ENCODE measurements around the gene FERMT3. TPM values are rescaled to one million over a fixed set of nuclear protein-coding genes. Genes with fewer than 3 reads are reported as not detected.

The FERMT3 gene
- total and polyA plus RNA-seq, 4 donors = 3.4 to 47.2 (median 9.7) TPM

DNA sequence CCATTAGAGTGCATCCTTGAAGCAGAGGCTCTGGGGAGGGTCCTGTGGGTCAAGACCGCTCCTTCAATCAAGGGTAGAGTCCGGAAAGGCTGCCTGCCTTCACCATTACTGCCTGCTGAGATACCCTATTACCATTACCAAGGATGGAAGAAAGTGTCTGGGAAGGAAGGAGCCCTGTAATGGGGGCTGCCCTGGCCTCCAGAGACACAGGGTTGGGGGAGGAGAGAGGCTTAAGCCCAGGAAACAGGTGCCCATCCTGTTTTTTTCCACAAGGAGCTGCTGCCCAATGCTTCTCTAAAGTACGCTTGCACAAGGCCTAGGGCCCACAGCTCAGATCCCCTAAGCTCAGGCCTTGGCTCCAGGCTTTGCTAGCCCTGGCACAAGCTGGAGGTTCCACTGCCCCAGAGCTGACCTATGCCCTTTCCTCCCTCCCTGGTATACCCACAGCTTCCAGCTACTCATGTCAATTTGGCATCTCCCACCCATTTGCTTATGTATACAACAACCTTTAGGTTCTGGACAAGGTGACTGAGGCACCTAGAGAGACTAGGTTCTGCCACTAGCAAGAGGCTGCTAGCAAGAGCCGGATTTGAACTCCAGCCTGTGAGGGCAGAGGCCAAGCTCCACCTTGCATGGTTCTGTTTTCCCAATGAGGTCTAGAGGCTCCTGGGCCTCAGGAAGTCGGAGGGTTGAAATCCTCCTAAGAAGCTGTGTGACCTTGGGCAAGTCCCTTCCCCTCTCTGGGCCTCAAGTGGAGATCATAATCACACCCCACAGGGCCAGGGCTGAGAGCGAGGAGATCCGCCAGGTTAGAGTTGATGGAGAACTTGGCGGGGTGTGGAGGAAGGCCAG lies 43.3 kb downstream of the FERMT3 start:
- H3K27ac ChIP-seq (ENCODE audit: low read depth in 1 of 2, low read length in 2 of 2) = no peak overlapping the region
- no peak overlapping the region for H3K4me3 ChIP-seq (ENCODE audit: low read depth in 1 of 3, low read length in 3 of 3)
- no peaks in the 10 kb centered on the region for H3K9me3 ChIP-seq (ENCODE audit: control insufficient read depth in 4 of 4, low read length in 3 of 4)
- H3K27me3 ChIP-seq (ENCODE audit: control insufficient read depth in 4 of 4, insufficient read depth in 4 of 4, low read length in 3 of 4) = no peaks in the 10 kb centered on the region
- peaks cover 10 to 61% (median 48%) of the 10 kb centered on the region in 4 donors for H3K4me1 ChIP-seq (ENCODE audit: control insufficient read depth in 4 of 4, insufficient read depth in 4 of 4, low read length in 3 of 4)
- H3K9ac ChIP-seq (ENCODE audit: low read depth in 1 of 2, low read length in 2 of 2) = no peak overlapping the region
- WGBS = 84% methylated on average over 8 of the region's 8 CpGs
- no peak for TF ChIP-seq GABPA (IDR thresholded peaks at IDR 0.05 in 1 of 2, conservative IDR thresholded peaks at IDR 0.05 in 1 of 2)
- peak; percentile 50 to 53 for TF ChIP-seq RXRA (IDR thresholded peaks at IDR 0.05)
- peak; percentile 41 for TF ChIP-seq SP1 (IDR thresholded peaks at IDR 0.05)
- no peak for TF ChIP-seq RAD21 (IDR thresholded peaks at IDR 0.05)
- TF ChIP-seq TAF1 (conservative IDR thresholded peaks at IDR 0.05) = no peak
- peak; percentile 26 for TF ChIP-seq NR2F2 (IDR thresholded peaks at IDR 0.05)
- TF ChIP-seq HNF4A (conservative IDR thresholded peaks at IDR 0.05) = peak; percentile 38 to 54
- no peak for DNase-seq (ENCODE audit: low spot score)
- H3K36me3 ChIP-seq (ENCODE audit: control insufficient read depth in 4 of 4, insufficient read depth in 3 of 4, low read depth in 1 of 4, low read length in 3 of 4) = no peaks in the 10 kb centered on the region

DNA sequence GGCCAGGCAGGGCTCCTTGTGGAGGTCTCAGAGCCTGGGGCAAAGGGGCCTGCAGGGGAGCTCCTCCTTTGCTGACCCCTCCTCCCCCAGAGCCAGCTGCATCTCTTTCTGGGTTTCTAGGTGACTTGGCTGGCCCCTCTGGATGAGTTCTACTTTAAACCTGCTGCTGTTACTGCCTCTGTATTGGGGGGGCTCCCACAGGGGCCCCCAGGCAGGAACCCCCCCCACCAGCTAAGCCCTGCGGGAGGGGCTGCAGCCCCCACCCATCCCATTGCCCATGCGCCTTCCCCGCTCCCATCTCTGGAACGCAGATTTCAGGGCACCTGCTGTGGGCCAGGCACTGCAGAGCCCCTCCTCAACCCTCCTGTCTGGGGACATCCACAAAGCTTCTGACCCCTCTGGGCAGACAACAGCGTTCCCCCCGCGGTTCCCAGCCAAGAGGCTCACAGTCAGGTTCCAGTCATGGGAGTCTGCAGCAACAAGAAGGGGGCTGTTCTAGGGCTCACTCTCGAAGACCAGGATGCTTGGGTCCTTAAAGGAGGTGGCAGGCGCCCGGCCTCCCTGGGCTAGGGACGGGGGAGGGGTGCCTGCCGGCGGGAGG lies 44.0 kb downstream of the FERMT3 start:
- 29% methylated on average over 13 of the region's 13 CpGs for WGBS
- peaks cover 10 to 54% (median 42%) of the 10 kb centered on the region in 4 donors for H3K4me1 ChIP-seq (ENCODE audit: control insufficient read depth in 4 of 4, insufficient read depth in 4 of 4, low read length in 3 of 4)
- no peaks in the 10 kb centered on the region for H3K36me3 ChIP-seq (ENCODE audit: control insufficient read depth in 4 of 4, insufficient read depth in 3 of 4, low read depth in 1 of 4, low read length in 3 of 4)
- H3K27me3 ChIP-seq (ENCODE audit: control insufficient read depth in 4 of 4, insufficient read depth in 4 of 4, low read length in 3 of 4) = no peaks in the 10 kb centered on the region
- TF ChIP-seq NR2F2 (IDR thresholded peaks at IDR 0.05) (no peak), EGR1 (IDR thresholded peaks at IDR 0.05; ENCODE audit: low read depth in 2 of 2) (no peak), GABPA (IDR thresholded peaks at IDR 0.05 in 1 of 2, conservative IDR thresholded peaks at IDR 0.05 in 1 of 2) (no peak), TAF1 (conservative IDR thresholded peaks at IDR 0.05) (no peak), HNF4A (conservative IDR thresholded peaks at IDR 0.05) (no peak), JUND (IDR thresholded peaks at IDR 0.05) (no peak), SP1 (IDR thresholded peaks at IDR 0.05) (no peak), FOXA2 (IDR thresholded peaks at IDR 0.05) (no peak), HNF4G (IDR thresholded peaks at IDR 0.05) (no peak)
- TF ChIP-seq, protein P1, sequence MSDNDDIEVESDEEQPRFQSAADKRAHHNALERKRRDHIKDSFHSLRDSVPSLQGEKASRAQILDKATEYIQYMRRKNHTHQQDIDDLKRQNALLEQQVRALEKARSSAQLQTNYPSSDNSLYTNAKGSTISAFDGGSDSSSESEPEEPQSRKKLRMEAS (IDR thresholded peaks at IDR 0.05) = no peak
- TF ChIP-seq, protein P2, sequence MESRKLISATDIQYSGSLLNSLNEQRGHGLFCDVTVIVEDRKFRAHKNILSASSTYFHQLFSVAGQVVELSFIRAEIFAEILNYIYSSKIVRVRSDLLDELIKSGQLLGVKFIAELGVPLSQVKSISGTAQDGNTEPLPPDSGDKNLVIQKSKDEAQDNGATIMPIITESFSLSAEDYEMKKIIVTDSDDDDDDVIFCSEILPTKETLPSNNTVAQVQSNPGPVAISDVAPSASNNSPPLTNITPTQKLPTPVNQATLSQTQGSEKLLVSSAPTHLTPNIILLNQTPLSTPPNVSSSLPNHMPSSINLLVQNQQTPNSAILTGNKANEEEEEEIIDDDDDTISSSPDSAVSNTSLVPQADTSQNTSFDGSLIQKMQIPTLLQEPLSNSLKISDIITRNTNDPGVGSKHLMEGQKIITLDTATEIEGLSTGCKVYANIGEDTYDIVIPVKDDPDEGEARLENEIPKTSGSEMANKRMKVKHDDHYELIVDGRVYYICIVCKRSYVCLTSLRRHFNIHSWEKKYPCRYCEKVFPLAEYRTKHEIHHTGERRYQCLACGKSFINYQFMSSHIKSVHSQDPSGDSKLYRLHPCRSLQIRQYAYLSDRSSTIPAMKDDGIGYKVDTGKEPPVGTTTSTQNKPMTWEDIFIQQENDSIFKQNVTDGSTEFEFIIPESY (IDR thresholded peaks at IDR 0.05) = no peak
- TF ChIP-seq, protein P3, sequence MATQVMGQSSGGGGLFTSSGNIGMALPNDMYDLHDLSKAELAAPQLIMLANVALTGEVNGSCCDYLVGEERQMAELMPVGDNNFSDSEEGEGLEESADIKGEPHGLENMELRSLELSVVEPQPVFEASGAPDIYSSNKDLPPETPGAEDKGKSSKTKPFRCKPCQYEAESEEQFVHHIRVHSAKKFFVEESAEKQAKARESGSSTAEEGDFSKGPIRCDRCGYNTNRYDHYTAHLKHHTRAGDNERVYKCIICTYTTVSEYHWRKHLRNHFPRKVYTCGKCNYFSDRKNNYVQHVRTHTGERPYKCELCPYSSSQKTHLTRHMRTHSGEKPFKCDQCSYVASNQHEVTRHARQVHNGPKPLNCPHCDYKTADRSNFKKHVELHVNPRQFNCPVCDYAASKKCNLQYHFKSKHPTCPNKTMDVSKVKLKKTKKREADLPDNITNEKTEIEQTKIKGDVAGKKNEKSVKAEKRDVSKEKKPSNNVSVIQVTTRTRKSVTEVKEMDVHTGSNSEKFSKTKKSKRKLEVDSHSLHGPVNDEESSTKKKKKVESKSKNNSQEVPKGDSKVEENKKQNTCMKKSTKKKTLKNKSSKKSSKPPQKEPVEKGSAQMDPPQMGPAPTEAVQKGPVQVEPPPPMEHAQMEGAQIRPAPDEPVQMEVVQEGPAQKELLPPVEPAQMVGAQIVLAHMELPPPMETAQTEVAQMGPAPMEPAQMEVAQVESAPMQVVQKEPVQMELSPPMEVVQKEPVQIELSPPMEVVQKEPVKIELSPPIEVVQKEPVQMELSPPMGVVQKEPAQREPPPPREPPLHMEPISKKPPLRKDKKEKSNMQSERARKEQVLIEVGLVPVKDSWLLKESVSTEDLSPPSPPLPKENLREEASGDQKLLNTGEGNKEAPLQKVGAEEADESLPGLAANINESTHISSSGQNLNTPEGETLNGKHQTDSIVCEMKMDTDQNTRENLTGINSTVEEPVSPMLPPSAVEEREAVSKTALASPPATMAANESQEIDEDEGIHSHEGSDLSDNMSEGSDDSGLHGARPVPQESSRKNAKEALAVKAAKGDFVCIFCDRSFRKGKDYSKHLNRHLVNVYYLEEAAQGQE (IDR thresholded peaks at IDR 0.05) = no peak
- peak overlapping the region in 1 of 3 donors; percentile 67 for H3K4me3 ChIP-seq (ENCODE audit: low read depth in 1 of 3, low read length in 3 of 3)
- H3K27ac ChIP-seq (ENCODE audit: low read depth in 1 of 2, low read length in 2 of 2) = no peak overlapping the region
- no peak overlapping the region for H3K9ac ChIP-seq (ENCODE audit: low read depth in 1 of 2, low read length in 2 of 2)
- no peaks in the 10 kb centered on the region for H3K9me3 ChIP-seq (ENCODE audit: control insufficient read depth in 4 of 4, low read length in 3 of 4)
- DNase-seq (ENCODE audit: low spot score) = no peak
